GM12878 (cell line): ENCODE data around the gene KCNK1.

Experiments
- BHLHE40 ChIP-seq, 2 experiments: fragments of 450-650 bp in 1 of 2; IDR thresholded peaks; 2 replicates each; pipeline ENCODE4 v1.6.1; 2011 to 2017; ENCODE audit warnings: low read depth in 2 of 2, borderline replicate concordance in 1 of 2, improper control_type of control experiment in 1 of 2, low read length in 1 of 2, mild to moderate bottlenecking in 1 of 2
- CBFB ChIP-seq: IDR thresholded peaks from 2 replicates; pipeline ENCODE4 v1.6.1; 2016; ENCODE audit warnings: antibody characterized with exemption, low read depth
- CREM ChIP-seq: IDR thresholded peaks from 2 replicates; pipeline ENCODE4 v1.6.1; 2014; ENCODE audit warnings: antibody characterized with exemption, low read depth
- EZH2 ChIP-seq: IDR thresholded peaks from 2 replicates; pipeline ENCODE4 v1.6.1; 2012; ENCODE audit warnings: low read depth, mild to moderate bottlenecking, control low read depth, inconsistent platforms, low read length, borderline replicate concordance; ENCODE audit not compliant: control insufficient read depth
- NFIC ChIP-seq: IDR thresholded peaks from 2 replicates; pipeline ENCODE4 v1.6.1; 2012; ENCODE audit warnings: low read depth, mild to moderate bottlenecking, inconsistent platforms, low read length, moderate library complexity
- TF ChIP-seq, protein P1 (sequence below): fragments of 150-350 bp; IDR thresholded peaks from 2 replicates; pipeline ENCODE4 v1.6.1; 2016; ENCODE audit warnings: low read depth, low read length
- TF ChIP-seq, protein P2 (sequence below): IDR thresholded peaks from 2 replicates; pipeline ENCODE4 v1.6.1; 2011; ENCODE audit warnings: low read depth, low read length, improper control_type of control experiment, borderline replicate concordance

GRCh38 chr1:233565313-233565712 is 48.6 kb upstream of the KCNK1 start:
- TF ChIP-seq, protein P1, sequence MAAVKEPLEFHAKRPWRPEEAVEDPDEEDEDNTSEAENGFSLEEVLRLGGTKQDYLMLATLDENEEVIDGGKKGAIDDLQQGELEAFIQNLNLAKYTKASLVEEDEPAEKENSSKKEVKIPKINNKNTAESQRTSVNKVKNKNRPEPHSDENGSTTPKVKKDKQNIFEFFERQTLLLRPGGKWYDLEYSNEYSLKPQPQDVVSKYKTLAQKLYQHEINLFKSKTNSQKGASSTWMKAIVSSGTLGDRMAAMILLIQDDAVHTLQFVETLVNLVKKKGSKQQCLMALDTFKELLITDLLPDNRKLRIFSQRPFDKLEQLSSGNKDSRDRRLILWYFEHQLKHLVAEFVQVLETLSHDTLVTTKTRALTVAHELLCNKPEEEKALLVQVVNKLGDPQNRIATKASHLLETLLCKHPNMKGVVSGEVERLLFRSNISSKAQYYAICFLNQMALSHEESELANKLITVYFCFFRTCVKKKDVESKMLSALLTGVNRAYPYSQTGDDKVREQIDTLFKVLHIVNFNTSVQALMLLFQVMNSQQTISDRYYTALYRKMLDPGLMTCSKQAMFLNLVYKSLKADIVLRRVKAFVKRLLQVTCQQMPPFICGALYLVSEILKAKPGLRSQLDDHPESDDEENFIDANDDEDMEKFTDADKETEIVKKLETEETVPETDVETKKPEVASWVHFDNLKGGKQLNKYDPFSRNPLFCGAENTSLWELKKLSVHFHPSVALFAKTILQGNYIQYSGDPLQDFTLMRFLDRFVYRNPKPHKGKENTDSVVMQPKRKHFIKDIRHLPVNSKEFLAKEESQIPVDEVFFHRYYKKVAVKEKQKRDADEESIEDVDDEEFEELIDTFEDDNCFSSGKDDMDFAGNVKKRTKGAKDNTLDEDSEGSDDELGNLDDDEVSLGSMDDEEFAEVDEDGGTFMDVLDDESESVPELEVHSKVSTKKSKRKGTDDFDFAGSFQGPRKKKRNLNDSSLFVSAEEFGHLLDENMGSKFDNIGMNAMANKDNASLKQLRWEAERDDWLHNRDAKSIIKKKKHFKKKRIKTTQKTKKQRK, result no peak
- TF ChIP-seq CREM (no peak), BHLHE40 (IDR thresholded peaks at IDR 0.05; ENCODE audit: borderline replicate concordance in 1 of 2, low read depth in 2 of 2, low read length in 1 of 2) (no peak), EZH2 (no peak), CBFB (no peak), NFIC (no peak)
- TF ChIP-seq, protein P2, sequence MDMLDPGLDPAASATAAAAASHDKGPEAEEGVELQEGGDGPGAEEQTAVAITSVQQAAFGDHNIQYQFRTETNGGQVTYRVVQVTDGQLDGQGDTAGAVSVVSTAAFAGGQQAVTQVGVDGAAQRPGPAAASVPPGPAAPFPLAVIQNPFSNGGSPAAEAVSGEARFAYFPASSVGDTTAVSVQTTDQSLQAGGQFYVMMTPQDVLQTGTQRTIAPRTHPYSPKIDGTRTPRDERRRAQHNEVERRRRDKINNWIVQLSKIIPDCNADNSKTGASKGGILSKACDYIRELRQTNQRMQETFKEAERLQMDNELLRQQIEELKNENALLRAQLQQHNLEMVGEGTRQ, result no peak
